Thyroid gland (tissue), 4 donors: ENCODE measurements around the gene RNPEPL1.

Experiments
- POLR2A ChIP-seq, 2 donors: fragments of 450-650 bp; IDR thresholded peaks; one replicate each; pipeline ENCODE4 v1.6.1; 2017; ENCODE audit warnings: antibody characterized with exemption in 2 of 2, mild to moderate bottlenecking in 2 of 2, moderate library complexity in 1 of 2
- TF ChIP-seq, protein P1 (sequence below), 6 experiments: fragments of 200-600 bp in 3 of 6; fragments of 450-650 bp in 3 of 6; sonication (generic) in 3 of 6; IDR thresholded peaks; one replicate each; pipeline ENCODE4 v1.5.1; 2016 to 2019; ENCODE audit warnings: antibody characterized with exemption in 6 of 6, mild to moderate bottlenecking in 2 of 6, inconsistent platforms in 1 of 6, moderate library complexity in 1 of 6

DNA sequence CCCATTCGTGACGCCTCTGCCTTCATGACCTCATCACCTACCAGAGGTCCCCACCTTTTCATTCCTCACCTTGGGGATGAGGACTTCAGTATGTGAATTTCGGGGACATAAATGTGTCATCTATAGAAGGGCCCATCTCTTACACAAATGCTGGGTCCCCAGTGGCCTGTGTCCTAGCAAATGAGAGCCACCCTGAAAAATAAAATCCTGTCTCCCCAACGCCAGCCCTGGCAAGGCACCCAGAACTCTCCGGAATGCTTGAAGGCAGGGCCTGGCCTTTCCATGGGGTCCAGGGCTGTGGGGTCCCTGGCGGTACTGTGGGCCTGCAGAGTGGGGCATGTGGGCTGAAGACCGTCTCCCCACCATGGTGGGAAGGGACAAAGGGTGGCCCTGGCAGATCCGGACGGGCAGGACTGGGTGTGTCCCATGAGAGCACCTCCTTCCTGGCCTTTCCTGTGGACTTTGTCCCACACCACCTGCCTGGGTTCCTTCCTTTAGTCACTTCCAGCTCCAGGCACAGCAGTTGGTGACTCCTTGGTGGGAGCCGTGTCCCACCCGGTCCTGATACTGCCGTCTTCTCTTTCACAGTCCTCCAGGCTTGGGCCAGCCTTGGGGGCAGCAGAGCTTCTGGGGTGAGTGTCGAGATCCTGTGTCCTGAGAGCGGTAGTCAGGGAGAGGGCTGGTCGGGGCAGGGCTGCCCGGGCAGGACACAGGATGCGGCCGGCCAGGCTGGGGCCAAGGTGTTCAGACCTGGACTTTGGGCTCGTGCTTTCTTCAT lies 36.8 kb downstream of the RNPEPL1 start:
- TF ChIP-seq POLR2A (IDR thresholded peaks at IDR 0.05) = no peak
- TF ChIP-seq, protein P1, sequence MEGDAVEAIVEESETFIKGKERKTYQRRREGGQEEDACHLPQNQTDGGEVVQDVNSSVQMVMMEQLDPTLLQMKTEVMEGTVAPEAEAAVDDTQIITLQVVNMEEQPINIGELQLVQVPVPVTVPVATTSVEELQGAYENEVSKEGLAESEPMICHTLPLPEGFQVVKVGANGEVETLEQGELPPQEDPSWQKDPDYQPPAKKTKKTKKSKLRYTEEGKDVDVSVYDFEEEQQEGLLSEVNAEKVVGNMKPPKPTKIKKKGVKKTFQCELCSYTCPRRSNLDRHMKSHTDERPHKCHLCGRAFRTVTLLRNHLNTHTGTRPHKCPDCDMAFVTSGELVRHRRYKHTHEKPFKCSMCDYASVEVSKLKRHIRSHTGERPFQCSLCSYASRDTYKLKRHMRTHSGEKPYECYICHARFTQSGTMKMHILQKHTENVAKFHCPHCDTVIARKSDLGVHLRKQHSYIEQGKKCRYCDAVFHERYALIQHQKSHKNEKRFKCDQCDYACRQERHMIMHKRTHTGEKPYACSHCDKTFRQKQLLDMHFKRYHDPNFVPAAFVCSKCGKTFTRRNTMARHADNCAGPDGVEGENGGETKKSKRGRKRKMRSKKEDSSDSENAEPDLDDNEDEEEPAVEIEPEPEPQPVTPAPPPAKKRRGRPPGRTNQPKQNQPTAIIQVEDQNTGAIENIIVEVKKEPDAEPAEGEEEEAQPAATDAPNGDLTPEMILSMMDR (IDR thresholded peaks at IDR 0.05) = no peak
